HFF-Myc (cell line): Measurements from ENCODE around the gene NUP58.

Experiments used
- DNase-seq: peaks from one replicate; pipeline ENCODE4 v3.0.0-alpha.2; 2011; ENCODE audit warnings: low read depth; ENCODE audit errors: extremely low read depth
- H3K4me3 ChIP-seq: replicated peaks from 2 replicates; pipeline ENCODE4 v1.5.1; 2011; ENCODE audit warnings: low read depth, mild to moderate bottlenecking, control low read depth, low read length
- TF ChIP-seq, protein P1 (sequence below): IDR thresholded peaks from 2 replicates; pipeline ENCODE4 v1.5.1; 2012; ENCODE audit warnings: mild to moderate bottlenecking, low read depth, low read length, control low read depth; ENCODE audit errors: missing control alignments

NUP58 gene

DNA sequence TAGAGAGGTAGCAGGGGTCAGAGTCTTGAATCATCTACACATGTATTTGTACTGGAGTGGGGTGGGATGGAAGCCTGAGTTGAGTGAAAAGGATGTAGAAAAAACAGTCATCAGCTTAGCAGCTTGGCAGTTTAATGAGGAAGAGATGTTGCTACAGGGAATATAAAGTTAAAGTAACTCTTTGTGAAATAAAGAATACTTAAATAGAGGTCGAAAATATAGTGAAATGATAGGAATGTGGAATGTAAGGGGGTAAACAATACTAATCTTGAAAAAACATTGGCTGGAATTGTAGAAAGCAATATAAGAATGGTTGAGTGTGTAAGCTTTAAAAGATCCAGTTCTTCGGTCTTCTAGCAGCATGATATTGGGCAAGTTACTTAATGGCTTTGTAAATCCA, 22.7 kb downstream of the NUP58 start:
- DNase-seq: no peak
- TF ChIP-seq, protein P1, sequence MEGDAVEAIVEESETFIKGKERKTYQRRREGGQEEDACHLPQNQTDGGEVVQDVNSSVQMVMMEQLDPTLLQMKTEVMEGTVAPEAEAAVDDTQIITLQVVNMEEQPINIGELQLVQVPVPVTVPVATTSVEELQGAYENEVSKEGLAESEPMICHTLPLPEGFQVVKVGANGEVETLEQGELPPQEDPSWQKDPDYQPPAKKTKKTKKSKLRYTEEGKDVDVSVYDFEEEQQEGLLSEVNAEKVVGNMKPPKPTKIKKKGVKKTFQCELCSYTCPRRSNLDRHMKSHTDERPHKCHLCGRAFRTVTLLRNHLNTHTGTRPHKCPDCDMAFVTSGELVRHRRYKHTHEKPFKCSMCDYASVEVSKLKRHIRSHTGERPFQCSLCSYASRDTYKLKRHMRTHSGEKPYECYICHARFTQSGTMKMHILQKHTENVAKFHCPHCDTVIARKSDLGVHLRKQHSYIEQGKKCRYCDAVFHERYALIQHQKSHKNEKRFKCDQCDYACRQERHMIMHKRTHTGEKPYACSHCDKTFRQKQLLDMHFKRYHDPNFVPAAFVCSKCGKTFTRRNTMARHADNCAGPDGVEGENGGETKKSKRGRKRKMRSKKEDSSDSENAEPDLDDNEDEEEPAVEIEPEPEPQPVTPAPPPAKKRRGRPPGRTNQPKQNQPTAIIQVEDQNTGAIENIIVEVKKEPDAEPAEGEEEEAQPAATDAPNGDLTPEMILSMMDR: no peak
- no peak overlapping the region for H3K4me3 ChIP-seq

DNA sequence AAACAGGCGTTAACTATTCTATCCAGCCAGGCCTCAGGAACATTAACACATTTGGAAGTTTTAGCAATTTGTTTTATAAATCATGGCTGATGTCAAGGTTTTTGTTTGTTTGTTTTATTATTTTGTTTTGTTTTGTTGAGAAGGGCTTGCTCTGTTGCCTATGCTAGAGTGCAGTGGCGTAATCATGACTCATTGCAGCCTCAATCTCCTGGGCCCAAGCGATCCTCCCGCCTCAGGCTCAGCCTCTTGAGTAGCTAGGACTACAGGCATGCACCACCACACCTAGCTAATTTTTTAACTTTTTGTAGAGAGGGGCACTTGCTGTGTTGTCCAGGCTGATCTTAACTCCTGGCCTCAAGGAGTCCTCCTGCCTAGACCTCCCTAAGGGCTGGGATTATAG, 28.3 kb downstream of the NUP58 start:
- DNase-seq: peak; percentile 15
- no peak overlapping the region for H3K4me3 ChIP-seq
- TF ChIP-seq, protein P1: no peak

DNA sequence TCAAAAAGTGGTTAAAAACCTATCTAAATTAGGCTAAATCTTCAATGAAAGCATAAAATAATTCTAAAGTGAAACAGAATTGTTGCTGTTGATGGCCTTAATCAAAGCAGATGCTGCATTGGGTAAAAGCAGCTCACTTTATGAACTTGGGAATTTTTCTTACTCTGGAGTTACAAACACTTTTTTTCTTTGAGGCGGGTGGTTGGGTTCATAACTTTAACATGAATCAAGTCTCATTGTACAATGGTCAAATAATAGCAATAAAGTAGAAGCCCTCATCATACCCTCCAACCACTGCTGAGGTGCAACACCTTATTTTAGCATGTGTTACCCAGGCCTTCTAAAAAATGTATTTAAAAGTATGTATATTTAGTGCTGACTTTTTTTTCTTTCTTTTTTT, 29.1 kb downstream of the NUP58 start:
- TF ChIP-seq, protein P1: no peak
- DNase-seq: no peak
- no peak overlapping the region for H3K4me3 ChIP-seq

DNA sequence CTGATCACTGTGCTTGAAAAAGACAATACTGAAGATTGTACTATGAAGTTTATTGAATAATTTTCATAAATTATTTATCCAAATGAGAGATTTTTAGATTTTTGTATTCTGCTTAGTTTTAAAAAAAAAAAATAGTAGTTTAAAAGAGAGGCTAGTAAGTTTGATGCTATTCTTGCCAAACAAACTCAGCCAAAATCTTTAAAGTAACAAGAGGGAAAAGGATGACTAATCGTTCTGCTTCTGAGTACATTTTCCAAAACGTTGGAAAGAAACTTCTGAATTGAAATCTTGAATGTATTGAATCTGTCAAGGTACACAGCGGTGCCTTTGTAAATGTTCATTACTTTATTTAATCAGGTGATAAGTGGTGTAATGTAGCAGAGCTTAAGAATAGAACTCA, 34.4 kb downstream of the NUP58 start:
- DNase-seq: no peak
- TF ChIP-seq, protein P1: no peak

DNA sequence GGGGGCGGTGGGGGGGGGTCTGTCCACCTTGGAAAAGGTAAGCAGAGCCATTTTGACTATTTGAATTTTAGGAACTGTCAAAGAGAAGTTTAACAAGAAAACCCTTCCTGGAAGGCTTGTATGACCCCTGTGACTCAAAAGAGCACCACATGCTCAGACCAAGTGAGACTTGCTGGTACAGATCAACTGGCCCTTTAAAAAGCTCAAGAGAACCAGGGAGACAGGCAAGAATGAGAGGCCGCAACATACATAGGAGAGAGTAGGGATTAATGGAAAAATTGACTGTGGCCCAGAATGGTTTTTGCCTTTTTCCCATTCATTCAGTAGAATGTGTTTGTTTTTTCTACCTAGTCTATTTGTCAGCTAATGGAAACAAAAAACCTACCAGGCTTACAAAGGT, 44.2 kb downstream of the NUP58 start:
- no peak overlapping the region for H3K4me3 ChIP-seq
- no peak for DNase-seq
- TF ChIP-seq, protein P1: no peak

More for the DNA sequence above, 34.4 kb downstream of the NUP58 start:
- no peak overlapping the region for H3K4me3 ChIP-seq

DNA sequence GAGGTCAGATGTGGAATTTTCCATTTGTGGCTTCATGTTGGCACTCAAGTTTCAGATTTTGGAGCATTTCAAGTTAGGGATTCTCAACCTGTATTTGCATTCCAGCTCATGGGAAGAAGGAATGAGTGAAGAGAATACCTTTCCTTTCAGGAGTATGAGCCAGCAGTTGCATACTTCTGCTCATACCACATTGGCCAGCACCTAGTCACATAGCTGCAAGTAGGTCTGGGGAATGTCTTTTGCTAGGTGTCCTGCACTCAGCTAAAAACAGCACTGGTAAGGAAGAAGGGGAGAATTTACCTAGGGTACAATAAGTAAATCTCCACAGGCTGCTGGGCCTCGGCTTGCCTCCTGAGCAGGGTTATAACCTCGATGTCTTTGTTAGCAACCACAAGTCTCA, 45.7 kb downstream of the NUP58 start:
- no peak for DNase-seq
- TF ChIP-seq, protein P1: no peak
- no peak overlapping the region for H3K4me3 ChIP-seq

DNA sequence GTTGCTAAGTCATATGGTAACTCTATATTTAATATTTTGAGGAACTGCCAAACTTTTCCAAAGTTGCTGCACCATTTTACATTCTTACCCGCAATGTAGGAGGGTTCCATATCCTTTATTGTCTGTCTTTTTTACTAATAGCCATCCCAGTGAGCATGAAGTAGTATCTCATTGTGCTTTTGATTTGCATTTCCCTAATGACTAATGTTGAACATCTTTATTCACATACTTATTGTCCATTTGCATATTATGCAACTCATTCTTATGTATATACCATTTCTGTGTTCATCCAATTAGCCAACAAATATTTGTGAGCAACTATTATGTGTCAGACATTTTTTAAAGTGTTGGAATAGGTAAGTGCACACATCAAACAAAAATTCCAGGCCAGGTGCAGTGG, 50.0 kb downstream of the NUP58 start:
- TF ChIP-seq, protein P1: no peak
- DNase-seq: no peak

More for the DNA sequence above, 50.0 kb downstream of the NUP58 start:
- H3K4me3 ChIP-seq: no peak overlapping the region
